ENCODE data around the gene CCR6. TPM values are rescaled to one million over a fixed set of nuclear protein-coding genes. Genes with fewer than 3 reads are reported as not detected.

The CCR6 gene
- total RNA-seq, 2 donors from 2014 or later: not detected

- no peak overlapping the region for H3K4me3 Mint-ChIP-seq
- Histone ChIP-seq H3K27me3 (ENCODE audit: control insufficient read depth, insufficient read depth, low read length, poor library complexity, severe bottlenecking) (peaks cover 5% of the 10 kb centered on the region), H3K9ac (ENCODE audit: extremely low read depth, low read length, poor library complexity, severe bottlenecking) (no peak overlapping the region), H3K4me3 (ENCODE audit: low read length) (no peak overlapping the region), H3K4me1 (ENCODE audit: control insufficient read depth, insufficient read depth, low read length) (no peaks in the 10 kb centered on the region), H3K36me3 (ENCODE audit: control insufficient read depth, insufficient read depth, low read length) (no peaks in the 10 kb centered on the region), H3K27ac (ENCODE audit: low read depth, low read length) (no peak overlapping the region), H3K9me3 (ENCODE audit: control insufficient read depth, low read length) (no peaks in the 10 kb centered on the region)
- H3K9me3 Mint-ChIP-seq: no peaks in the 10 kb centered on the region
- H3K36me3 Mint-ChIP-seq (ENCODE audit: low read depth): no peaks in the 10 kb centered on the region
- DNase-seq: no peak
- H3K27ac Mint-ChIP-seq: no peak overlapping the region
- no peak for TF ChIP-seq CTCF (conservative IDR thresholded peaks at IDR 0.05)
- peaks cover 2% of the 10 kb centered on the region for H3K4me1 Mint-ChIP-seq
- 91 to 96% methylated on average over 4 to 5 of the region's 5 CpGs for WGBS, 2 experiments (ENCODE audit: insufficient coverage in 1 of 2, insufficient read length in 1 of 2)
- H3K27me3 Mint-ChIP-seq (ENCODE audit: insufficient read depth): peaks cover 3% of the 10 kb centered on the region
Observed at GRCh38 chr6:167108278-167108677, 14.6 kb upstream of the CCR6 start.

DNA sequence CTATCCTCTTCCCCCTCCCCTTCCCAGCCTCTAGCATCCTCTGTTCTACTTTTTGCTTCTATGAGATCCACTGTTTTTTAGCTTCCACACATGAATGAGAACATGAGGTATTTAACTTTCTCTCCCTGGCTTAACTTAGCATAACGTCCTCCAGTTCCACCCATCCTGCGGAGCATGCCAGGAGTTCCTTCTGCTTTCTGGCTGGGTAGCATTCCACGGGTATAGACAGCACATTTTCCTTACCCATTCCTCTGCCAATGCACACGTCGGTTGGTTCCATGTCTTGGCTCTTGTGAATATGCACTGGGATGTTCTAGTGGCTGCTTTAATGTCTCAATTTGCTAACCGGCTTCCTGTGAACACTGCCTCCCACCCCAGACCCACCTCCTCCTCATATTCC is 13.2 kb upstream of the CCR6 start:
- Mint-ChIP-seq H3K27me3 (ENCODE audit: insufficient read depth) (peaks cover 5% of the 10 kb centered on the region), H3K27ac (no peak overlapping the region), H3K4me3 (no peak overlapping the region), H3K36me3 (ENCODE audit: low read depth) (no peaks in the 10 kb centered on the region), H3K4me1 (peaks cover 2% of the 10 kb centered on the region), H3K9me3 (no peaks in the 10 kb centered on the region)
- no peak overlapping the region for H3K9ac ChIP-seq (ENCODE audit: extremely low read depth, low read length, poor library complexity, severe bottlenecking)
- no peaks in the 10 kb centered on the region for H3K4me1 ChIP-seq (ENCODE audit: control insufficient read depth, insufficient read depth, low read length)
- WGBS, 2 experiments (ENCODE audit: insufficient coverage in 1 of 2, insufficient read length in 1 of 2): 91 to 92% methylated on average over 6 of the region's 6 CpGs
- no peaks in the 10 kb centered on the region for H3K36me3 ChIP-seq (ENCODE audit: control insufficient read depth, insufficient read depth, low read length)
- no peak for TF ChIP-seq CTCF (conservative IDR thresholded peaks at IDR 0.05)
- no peak overlapping the region for H3K4me3 ChIP-seq (ENCODE audit: low read length)
- DNase-seq: no peak
- H3K9me3 ChIP-seq (ENCODE audit: control insufficient read depth, low read length): no peaks in the 10 kb centered on the region
- H3K27me3 ChIP-seq (ENCODE audit: control insufficient read depth, insufficient read depth, low read length, poor library complexity, severe bottlenecking): peaks cover 16% of the 10 kb centered on the region
- no peak overlapping the region for H3K27ac ChIP-seq (ENCODE audit: low read depth, low read length)

DNA sequence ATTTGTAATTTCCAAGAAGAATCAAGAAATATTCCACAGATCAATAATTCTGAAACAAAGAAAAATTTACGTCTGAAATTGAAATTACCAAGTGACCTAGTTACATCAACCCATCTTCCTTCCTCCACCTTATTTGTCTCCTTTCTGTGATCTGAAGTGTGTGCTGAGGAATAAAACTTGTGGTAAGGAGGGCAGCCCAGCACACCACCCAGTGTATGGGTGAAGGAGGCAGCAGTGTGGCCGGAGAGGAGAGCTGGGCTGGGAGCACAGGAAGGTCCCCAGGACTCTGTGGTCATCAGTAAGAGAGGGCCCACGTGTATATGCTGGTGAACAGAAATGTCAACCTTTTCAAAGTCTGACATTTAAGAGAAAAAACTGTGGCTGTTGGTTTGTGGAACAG is 11.3 kb upstream of the CCR6 start:
- H3K4me1 Mint-ChIP-seq: peaks cover 3% of the 10 kb centered on the region
- no peaks in the 10 kb centered on the region for H3K36me3 ChIP-seq (ENCODE audit: control insufficient read depth, insufficient read depth, low read length)
- no peak for DNase-seq
- H3K4me3 ChIP-seq (ENCODE audit: low read length): no peak overlapping the region
- H3K27me3 Mint-ChIP-seq (ENCODE audit: insufficient read depth): peaks cover 5% of the 10 kb centered on the region
- no peaks in the 10 kb centered on the region for H3K9me3 ChIP-seq (ENCODE audit: control insufficient read depth, low read length)
- no peaks in the 10 kb centered on the region for H3K36me3 Mint-ChIP-seq (ENCODE audit: low read depth)
- WGBS, 2 experiments (ENCODE audit: insufficient coverage in 1 of 2, insufficient read length in 1 of 2): 70 to 83% methylated on average over 2 to 3 of the region's 3 CpGs
- no peak overlapping the region for H3K27ac Mint-ChIP-seq
- TF ChIP-seq CTCF (conservative IDR thresholded peaks at IDR 0.05): no peak
- peaks cover 16% of the 10 kb centered on the region for H3K27me3 ChIP-seq (ENCODE audit: control insufficient read depth, insufficient read depth, low read length, poor library complexity, severe bottlenecking)
- H3K27ac ChIP-seq (ENCODE audit: low read depth, low read length): no peak overlapping the region
- no peak overlapping the region for H3K4me3 Mint-ChIP-seq
- H3K9ac ChIP-seq (ENCODE audit: extremely low read depth, low read length, poor library complexity, severe bottlenecking): no peak overlapping the region
- no peaks in the 10 kb centered on the region for H3K4me1 ChIP-seq (ENCODE audit: control insufficient read depth, insufficient read depth, low read length)
- no peaks in the 10 kb centered on the region for H3K9me3 Mint-ChIP-seq

Measured in endodermal cell (in vitro differentiated cells).